K562 (cell line): ENCODE measurements around the gene ENTPD5. TPM values are rescaled to one million over a fixed set of nuclear protein-coding genes. Genes with fewer than 3 reads are reported as not detected.

Experiments
- ATAC-seq: fragments of 200-7000 bp; cut with Tn5 transposase; 3 replicates; pipeline ENCODE4 v1.9.1; 2020; ENCODE audit warnings: moderate library complexity
- BruUV-seq: library from RNA; stranded (reverse); fragments of 400-500 nt; replicated peaks from 2 replicates; lab custom pipeline; 2021; lab: Mats Ljungman, UMichigan
- CTCF ChIA-PET: fragments of 300-600 bp; formaldehyde crosslinking; extraction: SDS; loops from one replicate; lab custom pipeline; 2021; ENCODE audit warnings: low intra/inter-chr PET ratio; lab: Yijun Ruan, JAX
- POLR2A ChIA-PET: fragments of 300-600, 350-650 bp; sonication (Branson Sonifier 250); formaldehyde crosslinking; extraction: SDS; loops from one replicate; lab custom pipeline; 2021; ENCODE audit warnings: antibody characterized with exemption, inconsistent platforms; lab: Yijun Ruan, JAX
- DNase-seq, 4 experiments: peaks; one replicate each; pipeline versions ENCODE4 v3.0.0 to v3.0.0-alpha.2; 2011 to 2018; ENCODE audit warnings: low spot score in 3 of 4, mixed read lengths in 3 of 4; ENCODE audit errors: extremely low read depth in 1 of 4
- FAIRE-seq: peaks from 2 replicates; lab custom pipeline; 2011; peaks lifted over from hg19 to GRCh38; lab: Jason Lieb, UNC
- H2AFZ ChIP-seq: 2 replicates; pipeline ENCODE4 v1.6.0; 2011; ENCODE audit warnings: low read depth, low read length, control low read depth, inconsistent platforms
- H3K27ac ChIP-seq: fragments of 200-600 bp; 3 replicates; pipeline ENCODE4 v1.8.0; 2011; ENCODE audit warnings: low read depth, mild to moderate bottlenecking, control low read depth, inconsistent platforms, low read length, moderate library complexity, mixed read lengths; ENCODE audit errors: extremely low read depth
- H3K27me3 ChIP-seq, 2 experiments: fragments of 300-600 bp in 1 of 2; 2 replicates in 1 of 2; 3 replicates in 1 of 2; pipeline versions ENCODE4 v1.6.0 to v1.8.0; 2011; ENCODE audit warnings: inconsistent platforms in 2 of 2, low read length in 2 of 2, mild to moderate bottlenecking in 1 of 2, mixed read lengths in 1 of 2, moderate library complexity in 1 of 2; ENCODE audit not compliant: control insufficient read depth in 2 of 2, insufficient read depth in 2 of 2
- H3K36me3 ChIP-seq: fragments of 300-600 bp; 3 replicates; pipeline ENCODE4 v1.8.0; 2011; ENCODE audit warnings: mild to moderate bottlenecking, low read length, inconsistent platforms; ENCODE audit not compliant: control insufficient read depth, insufficient read depth
- H3K4me1 ChIP-seq, 2 experiments: fragments of 200-600 bp in 1 of 2; replicated peaks in 1 of 2; 2 replicates in 1 of 2; 3 replicates in 1 of 2; pipeline versions ENCODE4 v1.5.1 to v1.8.0; 2011; ENCODE audit warnings: inconsistent platforms in 2 of 2, low read length in 2 of 2, mild to moderate bottlenecking in 1 of 2, mixed read lengths in 1 of 2, moderate library complexity in 1 of 2; ENCODE audit not compliant: control insufficient read depth in 2 of 2, insufficient read depth in 2 of 2
- H3K4me2 ChIP-seq: 2 replicates; pipeline ENCODE4 v1.6.1; 2011; ENCODE audit warnings: low read length, control low read depth, inconsistent platforms, mixed read lengths; ENCODE audit not compliant: insufficient read depth
- H3K4me3 ChIP-seq: fragments of 200-600 bp; sonication (generic), shearing (Covaris generic); 2 replicates; pipeline ENCODE4 v1.5.1; 2016; ENCODE audit warnings: control low read depth, inconsistent platforms
- H3K79me2 ChIP-seq: fragments of 200-600 bp; 3 replicates; pipeline ENCODE4 v1.8.0; 2011; ENCODE audit warnings: low read length, inconsistent platforms; ENCODE audit not compliant: control insufficient read depth, insufficient read depth
- H3K9ac ChIP-seq, 2 experiments: 2 replicates each; pipeline versions ENCODE4 v1.6.0 to v1.6.1; 2011; ENCODE audit warnings: low read depth in 2 of 2, low read length in 2 of 2, control low read depth in 1 of 2, inconsistent platforms in 1 of 2, mild to moderate bottlenecking in 1 of 2, mixed read lengths in 1 of 2; ENCODE audit not compliant: insufficient read depth in 1 of 2
- H3K9me1 ChIP-seq: one replicate; pipeline ENCODE4 v1.6.0; 2011; ENCODE audit warnings: inconsistent platforms, mild to moderate bottlenecking, low read length, moderate library complexity; ENCODE audit not compliant: control insufficient read depth, insufficient read depth
- H3K9me3 ChIP-seq: replicated peaks from 2 replicates; pipeline ENCODE4 v1.5.1; 2011; ENCODE audit warnings: low read depth, low read length, inconsistent platforms; ENCODE audit not compliant: control insufficient read depth, insufficient read depth
- H4K20me1 ChIP-seq: replicated peaks from 2 replicates; pipeline ENCODE4 v1.6.1; 2011; ENCODE audit warnings: low read length, inconsistent platforms, mixed read lengths; ENCODE audit not compliant: control insufficient read depth, insufficient read depth
- DLX4 ChIP-seq: fragments of 250-450 bp; sonication (Bioruptor Pico); IDR thresholded peaks from 2 replicates; pipeline ENCODE4 v1.6.1; 2021; ENCODE audit warnings: mild to moderate bottlenecking
- KLF13 ChIP-seq: fragments of 450-650 bp; IDR thresholded peaks from 2 replicates; pipeline ENCODE4 v1.6.1; 2016; ENCODE audit warnings: missing genetic modification characterization, low read depth, mild to moderate bottlenecking, missing compliant biosample characterization, moderate library complexity, borderline replicate concordance
- NFIC ChIP-seq: fragments of 450-650 bp; IDR thresholded peaks from 2 replicates; pipeline ENCODE4 v1.6.1; 2017; ENCODE audit warnings: mild to moderate bottlenecking, inconsistent platforms
- POLR2B ChIP-seq: fragments of 450-650 bp; IDR thresholded peaks from 2 replicates; pipeline ENCODE4 v1.6.1; 2018; ENCODE audit warnings: low read depth; ENCODE audit not compliant: partially characterized antibody
- SIRT6 ChIP-seq: IDR thresholded peaks from one replicate; pipeline ENCODE4 v1.6.1; 2012; ENCODE audit warnings: low read depth, mild to moderate bottlenecking, control low read depth, inconsistent platforms, low read length, moderate library complexity
- TSHZ1 ChIP-seq: fragments of 250-450 bp; sonication (Bioruptor Pico); IDR thresholded peaks from 2 replicates; pipeline ENCODE4 v1.4.0; 2020; ENCODE audit warnings: mild to moderate bottlenecking, moderate library complexity
- ZBED1 ChIP-seq: IDR thresholded peaks from 2 replicates; pipeline ENCODE4 v1.6.1; 2014
- WGBS: fragments of 100-300 bp; shearing (Covaris generic); methylation state at CpG from one replicate; pipeline ENCODE4 v1.1.6; 2016; ENCODE audit warnings: low coverage, mixed read lengths; ENCODE audit not compliant: insufficient coverage; ENCODE audit errors: missing lambda C conversion rate; 5-methylcytosine and 5-hydroxymethylcytosine counted together
- in situ Hi-C: fragments of 300-500 bp; cut with MboI; formaldehyde crosslinking; loops from 4 replicates; pipeline ENCODE4 v1.15.0; 2018; ENCODE audit warnings: inconsistent platforms, mixed read lengths
- intact Hi-C: fragments of 100-400 bp; cut with micrococcal nuclease; formaldehyde crosslinking; loops from 2 replicates; pipeline ENCODE4 v1.14.2; 2022
- polyA plus RNA-seq, 8 experiments: library from polyadenylated mRNA; depleted of rRNA in 4 of 8; stranded (reverse) in 5 of 8; unstranded in 3 of 8; fragments of >200 nt; fragmentation: Nextera tagmentation in 2 of 8; fragmentation: Illumina TruSeq in 1 of 8; extraction: Ambion mirVana in 2 of 8; extraction: Trizol in 1 of 8; gene quantifications; 2 replicates each; pipeline versions ENCODE4 v1.2.1 to v1.2.3, GENCODE V29; 2011 to 2014; ENCODE audit warnings: inconsistent platforms in 1 of 8, missing spikeins in 1 of 8
- total RNA-seq, 7 experiments: library from RNA; depleted of rRNA in 6 of 7; stranded (reverse); fragments of >200 nt in 6 of 7; fragmentation: Illumina TruSeq in 2 of 7; extraction: Trizol in 2 of 7; gene quantifications; 2 replicates each; pipeline versions ENCODE4 v1.2.1 to v1.2.3, GENCODE V29; 2011 to 2021; ENCODE audit warnings: low replicate concordance in 1 of 7

Gene ENTPD5
- total and polyA plus RNA-seq, 9 of the 15 experiments (the other 6 are each of a cell fraction or from before 2014, with no cell fraction given) = 2.7 to 15.3 (median 10.3) TPM

- H2AFZ ChIP-seq = no peak overlapping the region
- ATAC-seq (no peak), DNase-seq (peak in 1 of 4 experiments; percentile 17), FAIRE-seq (peak; percentile 56)
- ChIA-PET CTCF (no interaction called here), POLR2A (no interaction called here)
- H3K4me2 ChIP-seq = no peak overlapping the region
- no peak overlapping the region for H3K4me3 ChIP-seq
- TF ChIP-seq KLF13 (tag) (no peak), ZBED1 (no peak), TSHZ1 (CRISPR knock-in tag) (no peak), POLR2B (no peak), NFIC (peak; percentile 49), DLX4 (CRISPR knock-in tag) (no peak), SIRT6 (no peak)
- H3K9ac ChIP-seq = no peak overlapping the region
- H3K9me1 ChIP-seq = no peaks in the 10 kb centered on the region
- 64% methylated on average over 2 of the region's 2 CpGs for WGBS
- no peaks in the 10 kb centered on the region for H3K9me3 ChIP-seq
- no peaks in the 10 kb centered on the region; a peak in 2 of 5 replicates for H3K4me1 ChIP-seq
- intact Hi-C loops (no loop called here), in situ Hi-C loops (no loop called here)
- no peaks in the 10 kb centered on the region for H3K79me2 ChIP-seq
- peaks cover 31% of the 10 kb centered on the region; the same call in 1 of the 3 replicates for H3K36me3 ChIP-seq
- no peaks in the 10 kb centered on the region for H3K27me3 ChIP-seq
- H4K20me1 ChIP-seq = no peaks in the 10 kb centered on the region
- H3K27ac ChIP-seq = no peak overlapping the region
- no TSS peak for BruUV-seq
These were observed 45.6 kb downstream of the ENTPD5 start for GRCh38 chr14:73973497-73973896.
